ENCODE results near the gene PARD6B.

Gene PARD6B

DNA sequence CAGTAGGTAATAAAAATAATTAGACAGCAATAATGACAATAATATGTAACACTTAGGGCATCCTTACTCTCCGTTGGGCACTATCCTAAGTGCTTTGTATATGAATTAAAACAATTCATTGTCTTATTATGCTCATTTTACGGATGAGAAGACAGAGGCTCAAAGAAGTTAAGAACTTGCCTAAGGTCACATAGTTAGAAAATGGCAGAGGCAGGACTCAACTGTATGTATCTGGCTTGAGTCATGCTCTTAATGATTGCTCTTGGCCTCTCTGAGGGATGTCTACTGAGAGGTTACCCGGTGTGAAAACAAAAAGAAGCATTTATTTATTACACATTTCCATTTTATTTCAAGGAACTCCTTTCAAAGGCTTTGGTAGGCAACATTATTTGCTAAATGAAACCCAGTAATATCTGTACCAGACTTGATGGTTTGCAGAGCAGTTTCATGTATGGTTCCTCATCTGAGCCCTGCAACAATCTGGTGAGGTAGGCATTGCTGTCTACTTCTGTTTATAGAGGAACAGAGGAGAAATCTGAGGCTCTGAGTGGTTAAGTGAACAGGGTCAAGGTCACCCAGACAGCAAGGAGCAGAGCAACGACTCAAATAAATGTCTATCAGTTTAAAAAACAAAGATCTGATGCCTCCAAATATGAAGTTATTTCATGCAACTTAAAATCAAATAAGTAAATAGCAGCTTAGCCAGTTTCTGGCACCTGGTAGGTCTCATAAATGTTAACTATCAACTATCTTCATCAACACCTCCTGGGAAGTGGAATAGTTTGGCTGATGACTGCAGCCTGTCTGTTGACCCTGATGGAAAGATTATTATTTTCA, 4.2 kb upstream of the PARD6B start:
- Mint-ChIP-seq H3K9me3 (no peaks in the 10 kb centered on the region), H3K27me3 (ENCODE audit: low read depth, poor library complexity) (peaks cover 4% of the 10 kb centered on the region), H3K4me1 (peaks cover 53% of the 10 kb centered on the region), H3K27ac (no peak overlapping the region), H3K36me3 (ENCODE audit: low read depth) (no peaks in the 10 kb centered on the region), H3K4me3 (no peak overlapping the region)
- DNase-seq: no peak
- TF ChIP-seq, protein P1, sequence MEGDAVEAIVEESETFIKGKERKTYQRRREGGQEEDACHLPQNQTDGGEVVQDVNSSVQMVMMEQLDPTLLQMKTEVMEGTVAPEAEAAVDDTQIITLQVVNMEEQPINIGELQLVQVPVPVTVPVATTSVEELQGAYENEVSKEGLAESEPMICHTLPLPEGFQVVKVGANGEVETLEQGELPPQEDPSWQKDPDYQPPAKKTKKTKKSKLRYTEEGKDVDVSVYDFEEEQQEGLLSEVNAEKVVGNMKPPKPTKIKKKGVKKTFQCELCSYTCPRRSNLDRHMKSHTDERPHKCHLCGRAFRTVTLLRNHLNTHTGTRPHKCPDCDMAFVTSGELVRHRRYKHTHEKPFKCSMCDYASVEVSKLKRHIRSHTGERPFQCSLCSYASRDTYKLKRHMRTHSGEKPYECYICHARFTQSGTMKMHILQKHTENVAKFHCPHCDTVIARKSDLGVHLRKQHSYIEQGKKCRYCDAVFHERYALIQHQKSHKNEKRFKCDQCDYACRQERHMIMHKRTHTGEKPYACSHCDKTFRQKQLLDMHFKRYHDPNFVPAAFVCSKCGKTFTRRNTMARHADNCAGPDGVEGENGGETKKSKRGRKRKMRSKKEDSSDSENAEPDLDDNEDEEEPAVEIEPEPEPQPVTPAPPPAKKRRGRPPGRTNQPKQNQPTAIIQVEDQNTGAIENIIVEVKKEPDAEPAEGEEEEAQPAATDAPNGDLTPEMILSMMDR (IDR thresholded peaks at IDR 0.05): no peak

DNA sequence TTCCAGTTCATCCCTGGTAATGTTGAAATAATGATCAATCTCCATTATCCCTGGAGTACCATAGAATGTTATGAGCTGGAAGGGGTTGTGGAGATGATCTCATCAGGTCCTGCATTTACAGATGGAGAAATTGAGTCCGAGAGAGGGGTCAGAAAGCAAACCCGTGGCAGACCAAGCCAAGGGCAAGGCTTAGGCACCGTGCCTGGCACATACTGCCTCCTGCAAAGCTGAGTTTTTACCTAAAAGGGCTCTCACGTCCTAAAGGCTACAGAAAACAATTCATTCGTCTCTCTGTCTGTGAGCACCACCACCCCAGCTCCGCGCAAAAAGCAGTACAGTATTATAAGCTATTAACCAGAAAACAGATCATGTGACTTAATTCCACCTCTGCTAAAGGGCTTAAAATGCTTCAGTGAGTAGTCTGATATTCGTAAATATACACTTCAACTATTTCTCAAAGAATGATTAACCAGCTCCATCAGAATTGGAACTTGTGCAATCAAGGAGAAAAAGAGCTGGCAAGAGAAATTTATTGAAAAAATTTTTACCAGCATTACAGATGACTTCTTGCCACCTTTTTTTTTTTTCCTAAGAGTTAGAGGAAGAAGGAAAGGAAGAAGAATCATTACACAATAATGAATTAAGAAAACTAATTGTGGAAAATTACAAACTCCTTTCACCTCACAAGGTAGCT, 3.4 kb upstream of the PARD6B start:
- DNase-seq: no peak
- no peak overlapping the region for H3K4me3 Mint-ChIP-seq
- TF ChIP-seq, protein P1 (IDR thresholded peaks at IDR 0.05): no peak
- H3K9me3 Mint-ChIP-seq: no peaks in the 10 kb centered on the region
- peaks cover 56% of the 10 kb centered on the region for H3K4me1 Mint-ChIP-seq
- H3K27me3 Mint-ChIP-seq (ENCODE audit: low read depth, poor library complexity): peaks cover 4% of the 10 kb centered on the region
- H3K36me3 Mint-ChIP-seq (ENCODE audit: low read depth): no peaks in the 10 kb centered on the region
- no peak overlapping the region for H3K27ac Mint-ChIP-seq

DNA sequence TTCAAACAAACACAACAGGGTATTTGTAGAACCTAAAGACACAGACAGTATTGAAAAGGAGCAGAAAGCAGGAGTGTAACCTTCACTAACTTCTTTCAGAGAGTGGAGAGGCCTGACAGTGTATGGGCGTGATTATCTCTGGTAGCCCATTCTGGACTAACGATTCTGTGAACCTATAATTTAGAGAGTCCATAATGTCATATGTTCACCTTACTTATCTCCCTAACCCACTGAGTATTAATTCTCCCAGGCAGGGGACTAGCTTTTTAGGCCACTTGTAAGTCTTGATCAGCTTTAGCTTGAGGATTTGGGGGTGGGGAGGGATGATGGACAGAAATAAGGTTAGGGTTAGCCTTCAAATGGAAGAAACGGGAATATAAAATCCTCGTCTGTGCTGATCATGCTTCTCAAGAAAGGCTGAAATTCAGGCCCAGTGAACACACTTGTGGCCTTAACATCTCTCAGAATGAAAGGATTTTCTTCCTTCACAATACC, 2.8 kb upstream of the PARD6B start:
- H3K36me3 Mint-ChIP-seq (ENCODE audit: low read depth): no peaks in the 10 kb centered on the region
- peaks cover 4% of the 10 kb centered on the region for H3K27me3 Mint-ChIP-seq (ENCODE audit: low read depth, poor library complexity)
- no peaks in the 10 kb centered on the region for H3K9me3 Mint-ChIP-seq
- no peak for DNase-seq
- no peak overlapping the region for H3K27ac Mint-ChIP-seq
- TF ChIP-seq, protein P1 (IDR thresholded peaks at IDR 0.05): no peak
- H3K4me3 Mint-ChIP-seq: no peak overlapping the region
- peaks cover 57% of the 10 kb centered on the region for H3K4me1 Mint-ChIP-seq

DNA sequence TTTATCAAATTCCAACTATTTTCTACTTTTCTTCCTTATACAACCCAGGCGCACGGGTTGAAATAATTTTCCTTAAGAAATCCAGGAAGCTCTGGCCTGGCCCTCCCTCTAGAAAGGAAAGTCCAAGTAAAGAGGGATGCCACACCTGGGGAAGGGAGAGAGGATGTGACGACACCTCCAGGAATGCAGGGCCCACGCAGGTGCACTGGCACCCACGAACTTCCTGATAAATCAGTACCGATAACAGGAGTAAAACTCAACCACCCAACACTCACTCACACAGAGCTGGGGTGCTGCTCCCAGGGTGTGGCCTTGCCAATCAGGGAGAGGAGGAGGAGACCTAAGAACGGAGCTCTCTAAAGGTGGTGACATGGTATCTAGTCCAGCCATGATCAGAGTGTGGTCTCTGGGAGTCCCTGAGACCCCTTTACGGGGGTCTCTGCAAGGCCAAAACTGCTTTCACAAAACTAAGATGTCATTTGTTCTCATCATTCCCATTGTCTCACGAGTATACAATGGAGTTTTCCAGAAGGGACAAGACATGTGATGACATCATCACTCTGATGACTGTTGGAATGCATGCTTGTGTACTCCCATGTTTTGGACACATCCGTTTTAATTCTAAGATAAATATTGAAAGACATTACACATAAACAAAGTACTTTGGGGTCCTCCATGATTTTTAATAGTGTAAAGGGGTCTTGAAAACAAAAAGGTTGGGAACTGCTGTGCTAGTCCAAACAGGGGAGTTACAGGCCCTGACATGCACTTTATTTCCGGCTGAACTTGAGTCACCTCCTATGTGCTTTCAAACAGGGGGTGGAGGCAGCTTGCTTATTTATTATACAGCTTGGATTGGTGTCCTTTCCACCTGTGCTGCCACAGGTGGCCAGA, 2.2 kb upstream of the PARD6B start:
- no peaks in the 10 kb centered on the region for H3K36me3 Mint-ChIP-seq (ENCODE audit: low read depth)
- H3K27me3 Mint-ChIP-seq (ENCODE audit: low read depth, poor library complexity): peaks cover 4% of the 10 kb centered on the region
- no peak for DNase-seq
- no peak overlapping the region for H3K27ac Mint-ChIP-seq
- peaks cover 62% of the 10 kb centered on the region for H3K4me1 Mint-ChIP-seq
- no peaks in the 10 kb centered on the region for H3K9me3 Mint-ChIP-seq
- peak overlapping the region; percentile 90 for H3K4me3 Mint-ChIP-seq
- TF ChIP-seq, protein P1 (IDR thresholded peaks at IDR 0.05): no peak

DNA sequence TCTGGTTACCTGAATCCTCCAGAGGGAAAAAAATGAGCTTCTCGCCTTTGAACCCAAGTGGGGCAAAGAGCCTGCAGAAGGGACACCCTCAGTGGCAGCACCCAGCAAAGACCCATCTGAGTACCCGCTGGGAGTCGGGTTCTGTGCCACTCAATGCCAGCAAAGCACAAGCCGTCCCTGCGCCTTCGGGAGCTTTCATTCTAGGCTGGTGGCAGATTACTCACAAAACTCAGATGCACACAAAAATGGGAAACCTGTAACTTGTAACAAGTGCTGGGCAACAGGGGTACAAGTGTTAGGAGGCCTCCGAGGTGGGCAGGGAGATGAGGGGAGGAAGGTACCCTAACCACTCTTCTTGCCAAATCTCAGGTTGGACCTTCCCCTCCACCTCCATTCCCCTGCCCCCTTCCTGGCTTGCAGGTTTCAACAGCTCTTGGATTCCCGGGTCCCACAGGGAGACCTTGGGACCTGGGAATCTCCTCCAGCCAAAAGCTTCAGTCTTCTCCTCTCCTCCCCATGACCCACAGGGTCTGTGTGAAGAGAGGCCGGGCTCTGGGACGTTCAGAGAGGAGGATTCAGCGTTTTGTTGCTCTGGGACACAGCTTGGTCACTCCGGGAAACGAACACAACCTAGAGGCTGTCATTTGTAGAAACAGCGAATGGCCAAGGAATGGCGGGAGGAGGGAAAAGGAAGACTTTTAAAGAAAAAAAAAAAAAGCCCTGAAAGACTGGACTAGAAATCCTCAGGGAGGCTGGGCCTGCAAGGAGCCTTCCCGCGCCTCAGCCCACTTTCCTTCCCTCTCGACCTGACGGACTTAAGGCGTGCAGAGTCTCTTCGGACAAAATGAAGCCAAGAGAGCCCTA, 1.2 kb upstream of the PARD6B start:
- Mint-ChIP-seq H3K27me3 (ENCODE audit: low read depth, poor library complexity) (peaks cover 4% of the 10 kb centered on the region), H3K27ac (peak overlapping the region; percentile 93), H3K4me3 (peak overlapping the region; percentile 90), H3K4me1 (peaks cover 70% of the 10 kb centered on the region), H3K36me3 (ENCODE audit: low read depth) (peaks cover 8% of the 10 kb centered on the region), H3K9me3 (no peaks in the 10 kb centered on the region)
- no peak for DNase-seq
- TF ChIP-seq, protein P1 (IDR thresholded peaks at IDR 0.05): no peak
